Measurements from ENCODE around the gene TRNP1.

GRCh38 chr1:27032119-27032461 lies 38.6 kb downstream of the TRNP1 start:
- TF ChIP-seq POLR2A (IDR thresholded peaks at IDR 0.05; ENCODE audit: low read length) (no peak), GATA1 (IDR thresholded peaks at IDR 0.05; ENCODE audit: low read depth, low read length) (no peak)
